HL-60/S4 (cell line): ENCODE results near the gene NDUFAF8.

ENCODE experiments used
- in situ Hi-C: fragments of 300-500 bp; cut with MboI; formaldehyde crosslinking; loops from 2 replicates; pipeline ENCODE4 v1.14.3; 2022; ENCODE audit warnings: low sequenced_read_pairs

The NDUFAF8 gene

GRCh38 chr17:81200695-81201580 lies 38.2 kb upstream of the NDUFAF8 start:
- in situ Hi-C loops: no loop called here

DNA sequence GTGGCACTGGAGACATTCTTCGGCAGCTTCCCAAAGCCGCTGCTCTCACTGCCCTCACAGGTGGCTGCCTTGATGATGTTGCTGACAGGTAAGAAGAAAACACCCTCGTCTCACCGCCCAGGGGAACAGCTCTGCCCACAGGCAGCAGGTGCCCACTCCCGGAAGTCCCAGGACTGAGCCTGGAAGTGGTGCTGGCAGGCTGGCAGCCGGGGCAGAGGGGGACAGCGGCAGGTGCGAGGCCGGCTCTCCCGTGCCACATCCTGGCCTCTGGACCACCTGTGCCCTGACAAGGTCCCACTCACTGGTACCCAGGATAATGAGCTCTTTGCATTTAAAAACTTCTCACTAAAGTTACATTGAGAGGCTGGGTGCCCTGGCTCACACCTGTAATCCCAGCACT lies 36.8 kb upstream of the NDUFAF8 start:
- in situ Hi-C loops: no loop called here

DNA sequence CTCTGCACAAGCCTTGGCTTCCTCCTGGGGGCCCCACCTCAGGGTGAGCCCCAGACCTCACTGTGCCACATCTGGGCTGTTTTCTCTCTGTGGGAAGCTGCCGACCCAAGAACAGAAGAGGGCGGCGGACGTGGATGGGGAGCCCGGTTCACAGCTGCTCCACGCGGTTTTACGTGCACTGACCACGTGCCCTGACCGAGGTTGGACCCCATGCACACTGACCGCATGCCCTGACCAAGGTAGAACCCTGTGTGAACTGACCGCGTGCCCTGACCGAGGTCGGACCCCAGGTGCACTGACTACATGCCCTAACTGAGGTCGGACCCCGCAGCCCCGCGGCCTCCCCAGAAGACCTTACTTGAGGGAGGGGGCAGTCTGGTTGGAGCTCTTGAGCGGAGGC lies 36.0 kb upstream of the NDUFAF8 start:
- in situ Hi-C loops: no loop called here

- in situ Hi-C loops: no loop called here
Observed at GRCh38 chr17:81204578-81204977, 34.5 kb upstream of the NDUFAF8 start.

DNA sequence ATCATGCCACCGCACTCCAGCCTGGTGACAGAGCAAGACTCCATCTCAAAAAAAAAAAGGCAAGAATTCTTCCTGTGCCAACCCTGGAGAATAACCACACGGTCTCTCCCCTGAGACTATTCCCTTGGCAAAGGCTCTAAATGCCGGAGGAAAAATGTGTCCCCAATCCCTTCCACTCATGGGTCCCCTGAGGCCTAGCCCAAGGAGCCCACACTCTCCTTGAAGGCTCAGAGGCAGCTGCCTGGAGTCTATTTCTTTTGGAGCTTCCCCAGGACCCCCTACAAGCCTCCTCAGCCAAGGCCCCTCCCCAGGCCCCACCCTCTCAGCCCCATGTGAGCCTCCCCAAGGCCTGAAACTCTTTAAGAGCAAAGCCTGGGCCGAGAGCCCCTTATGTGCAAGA lies 33.0 kb upstream of the NDUFAF8 start:
- in situ Hi-C loops: no loop called here

GRCh38 chr17:81206657-81207056 lies 32.5 kb upstream of the NDUFAF8 start:
- in situ Hi-C loops: no loop called here

DNA sequence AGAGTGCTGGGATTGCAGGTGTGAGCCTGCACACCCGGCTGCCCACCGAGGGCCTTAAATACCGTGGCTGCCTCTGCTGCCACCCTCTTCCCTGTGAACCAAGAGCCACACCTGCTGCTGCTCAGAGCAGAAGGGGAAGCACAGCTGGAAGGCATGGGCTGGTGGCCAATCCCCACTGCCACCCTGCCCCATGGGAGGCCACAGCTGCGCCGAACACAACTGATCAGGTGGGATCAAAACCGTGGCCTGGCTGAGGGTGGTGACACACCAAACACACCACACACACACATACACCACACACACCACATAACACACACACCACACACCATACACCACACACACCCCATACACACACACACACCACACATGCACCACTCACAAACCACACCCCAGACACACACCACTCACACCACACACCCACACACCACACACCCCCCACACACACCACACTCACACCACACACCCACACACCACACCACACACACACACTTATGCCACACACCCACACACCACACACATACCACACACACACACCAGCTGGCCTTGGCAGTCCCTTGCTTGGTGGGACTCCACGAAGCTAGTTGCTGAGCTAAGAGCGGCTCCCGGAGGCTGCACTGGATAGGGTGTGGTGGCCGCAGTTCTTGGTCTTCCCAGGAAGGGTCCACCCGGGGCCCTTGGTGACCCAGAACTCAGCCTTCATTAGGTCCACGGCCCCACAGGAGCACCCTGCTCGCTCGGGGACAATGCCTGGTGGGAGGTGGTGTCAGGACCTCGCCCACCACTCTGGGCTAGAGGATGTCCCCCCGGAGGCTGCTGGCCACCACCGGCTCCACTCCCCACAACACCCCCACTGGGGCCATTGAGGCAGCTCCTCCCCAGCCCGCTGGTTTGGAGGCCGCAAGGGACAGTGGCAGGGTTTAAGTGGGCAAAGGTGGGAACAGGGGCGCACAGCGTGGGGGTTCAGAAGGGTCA lies 31.2 kb upstream of the NDUFAF8 start:
- in situ Hi-C loops: no loop called here

DNA sequence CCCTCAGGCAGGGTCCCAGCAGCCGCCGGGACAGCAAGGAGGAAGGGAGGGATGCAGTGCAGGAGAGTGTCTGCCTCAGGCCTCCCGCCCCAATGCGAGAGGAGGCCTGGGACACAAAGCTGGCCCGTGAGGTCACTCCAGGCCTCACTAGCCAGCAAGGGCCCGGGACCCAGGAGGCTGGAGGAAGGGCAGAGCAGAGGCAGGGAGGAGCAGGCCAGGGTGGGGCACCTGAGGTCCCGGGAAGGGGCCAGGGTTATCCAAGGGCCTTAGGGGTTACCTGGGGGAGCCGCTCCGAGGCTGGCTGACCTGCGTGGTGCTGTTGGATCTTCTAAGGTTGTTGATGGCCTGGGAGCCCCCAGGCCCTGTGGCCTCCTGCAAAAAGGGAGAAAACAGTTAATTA lies 30.5 kb upstream of the NDUFAF8 start:
- in situ Hi-C loops: no loop called here

GRCh38 chr17:81209141-81209540 lies 30.0 kb upstream of the NDUFAF8 start:
- in situ Hi-C loops: no loop called here

- in situ Hi-C loops: no loop called here
Observed at GRCh38 chr17:81210466-81210865, 28.7 kb upstream of the NDUFAF8 start.

GRCh38 chr17:81210868-81211267 lies 28.2 kb upstream of the NDUFAF8 start:
- in situ Hi-C loops: no loop called here

DNA sequence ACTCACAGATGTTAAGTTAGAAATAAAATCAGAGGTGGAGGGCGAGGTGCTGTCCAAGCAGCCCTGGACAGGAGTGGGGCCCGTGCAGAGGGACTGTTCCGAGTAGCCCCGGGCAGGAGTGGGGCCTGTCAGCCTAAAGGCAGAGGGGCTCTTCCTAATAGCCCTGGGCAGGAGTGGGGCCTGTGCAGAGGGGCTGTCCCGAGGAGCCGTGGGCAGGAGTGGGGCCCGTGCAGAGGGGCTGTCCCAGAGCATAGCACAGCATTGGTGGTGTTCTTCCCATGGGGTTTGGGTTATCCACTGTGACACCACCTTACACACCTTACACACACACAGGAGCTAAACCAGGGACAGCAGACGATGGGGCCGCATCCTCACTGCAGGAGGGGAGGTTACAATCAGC lies 26.8 kb upstream of the NDUFAF8 start:
- in situ Hi-C loops: no loop called here

GRCh38 chr17:81213978-81214377 lies 25.1 kb upstream of the NDUFAF8 start:
- in situ Hi-C loops: no loop called here

DNA sequence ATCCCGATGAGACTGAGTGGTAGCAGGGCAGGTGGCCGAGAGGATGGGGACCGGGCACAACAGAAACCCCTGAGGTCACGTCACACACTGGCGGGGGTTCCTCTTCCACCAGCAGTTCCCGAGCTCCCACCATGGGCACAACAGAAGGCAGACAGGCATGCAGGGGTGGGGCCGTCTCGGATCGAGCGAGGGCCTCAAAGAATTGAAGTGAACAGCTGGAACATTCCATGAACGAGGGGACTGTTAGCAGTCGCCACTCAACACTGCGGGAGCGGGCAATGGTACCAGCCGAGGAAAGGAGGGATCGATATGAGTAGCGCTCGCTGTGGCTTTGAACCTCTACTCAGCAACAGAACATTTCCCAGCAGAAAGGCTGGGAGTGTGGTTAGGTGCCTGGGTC lies 21.6 kb upstream of the NDUFAF8 start:
- in situ Hi-C loops: no loop called here

- in situ Hi-C loops: no loop called here
Observed at GRCh38 chr17:81218459-81218858, 20.7 kb upstream of the NDUFAF8 start.

DNA sequence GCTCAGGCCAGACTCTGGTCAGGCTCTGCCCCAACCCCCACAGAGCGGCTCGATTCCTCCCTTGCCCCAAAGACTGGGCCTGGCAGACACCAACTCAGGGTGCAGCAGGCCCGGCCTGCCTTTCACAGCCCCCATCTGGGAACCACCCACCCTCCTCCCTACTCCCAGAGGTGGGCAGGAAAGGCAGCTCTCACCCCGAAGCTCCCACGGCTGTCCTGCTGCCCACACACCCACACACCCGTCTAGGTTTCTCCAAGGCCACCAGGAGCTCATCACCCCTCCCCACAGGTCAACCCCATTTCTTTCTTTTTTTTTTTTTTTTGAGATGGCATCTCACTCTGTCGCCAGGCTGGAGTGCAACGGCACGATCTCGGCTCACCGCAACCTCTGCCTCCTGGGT lies 20.1 kb upstream of the NDUFAF8 start:
- in situ Hi-C loops: no loop called here

GRCh38 chr17:81219476-81220180 lies 19.5 kb upstream of the NDUFAF8 start:
- in situ Hi-C loops: no loop called here

- in situ Hi-C loops: no loop called here
Observed at GRCh38 chr17:81221371-81221841, 17.7 kb upstream of the NDUFAF8 start.

GRCh38 chr17:81221842-81222619 lies 17.1 kb upstream of the NDUFAF8 start:
- in situ Hi-C loops: no loop called here

DNA sequence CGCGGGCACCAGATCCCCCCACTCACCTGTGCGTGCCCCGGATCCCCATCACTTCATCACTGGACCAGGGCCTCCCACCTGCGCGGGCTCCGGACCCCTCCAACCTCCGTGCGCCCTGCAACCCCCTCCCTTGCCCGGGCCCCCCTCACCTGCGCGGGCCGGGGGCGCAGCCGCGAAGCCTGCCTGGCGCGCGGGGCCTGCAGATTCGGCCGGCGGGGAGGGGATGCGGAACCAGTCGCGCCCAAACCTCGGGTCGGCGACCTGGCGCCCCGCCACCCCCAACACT lies 16.6 kb upstream of the NDUFAF8 start:
- in situ Hi-C loops: no loop called here
